ENCODE data around the gene FOXP2.

- TF ChIP-seq, protein P1, sequence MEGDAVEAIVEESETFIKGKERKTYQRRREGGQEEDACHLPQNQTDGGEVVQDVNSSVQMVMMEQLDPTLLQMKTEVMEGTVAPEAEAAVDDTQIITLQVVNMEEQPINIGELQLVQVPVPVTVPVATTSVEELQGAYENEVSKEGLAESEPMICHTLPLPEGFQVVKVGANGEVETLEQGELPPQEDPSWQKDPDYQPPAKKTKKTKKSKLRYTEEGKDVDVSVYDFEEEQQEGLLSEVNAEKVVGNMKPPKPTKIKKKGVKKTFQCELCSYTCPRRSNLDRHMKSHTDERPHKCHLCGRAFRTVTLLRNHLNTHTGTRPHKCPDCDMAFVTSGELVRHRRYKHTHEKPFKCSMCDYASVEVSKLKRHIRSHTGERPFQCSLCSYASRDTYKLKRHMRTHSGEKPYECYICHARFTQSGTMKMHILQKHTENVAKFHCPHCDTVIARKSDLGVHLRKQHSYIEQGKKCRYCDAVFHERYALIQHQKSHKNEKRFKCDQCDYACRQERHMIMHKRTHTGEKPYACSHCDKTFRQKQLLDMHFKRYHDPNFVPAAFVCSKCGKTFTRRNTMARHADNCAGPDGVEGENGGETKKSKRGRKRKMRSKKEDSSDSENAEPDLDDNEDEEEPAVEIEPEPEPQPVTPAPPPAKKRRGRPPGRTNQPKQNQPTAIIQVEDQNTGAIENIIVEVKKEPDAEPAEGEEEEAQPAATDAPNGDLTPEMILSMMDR (IDR thresholded peaks at IDR 0.05): no peak
- no peak for TF ChIP-seq POLR2A (IDR thresholded peaks at IDR 0.05)
These were observed 245.0 kb downstream of the FOXP2 start for GRCh38 chr7:114659409-114660125.
